ENCODE data around the gene RASL11B.

Gene RASL11B

DNA sequence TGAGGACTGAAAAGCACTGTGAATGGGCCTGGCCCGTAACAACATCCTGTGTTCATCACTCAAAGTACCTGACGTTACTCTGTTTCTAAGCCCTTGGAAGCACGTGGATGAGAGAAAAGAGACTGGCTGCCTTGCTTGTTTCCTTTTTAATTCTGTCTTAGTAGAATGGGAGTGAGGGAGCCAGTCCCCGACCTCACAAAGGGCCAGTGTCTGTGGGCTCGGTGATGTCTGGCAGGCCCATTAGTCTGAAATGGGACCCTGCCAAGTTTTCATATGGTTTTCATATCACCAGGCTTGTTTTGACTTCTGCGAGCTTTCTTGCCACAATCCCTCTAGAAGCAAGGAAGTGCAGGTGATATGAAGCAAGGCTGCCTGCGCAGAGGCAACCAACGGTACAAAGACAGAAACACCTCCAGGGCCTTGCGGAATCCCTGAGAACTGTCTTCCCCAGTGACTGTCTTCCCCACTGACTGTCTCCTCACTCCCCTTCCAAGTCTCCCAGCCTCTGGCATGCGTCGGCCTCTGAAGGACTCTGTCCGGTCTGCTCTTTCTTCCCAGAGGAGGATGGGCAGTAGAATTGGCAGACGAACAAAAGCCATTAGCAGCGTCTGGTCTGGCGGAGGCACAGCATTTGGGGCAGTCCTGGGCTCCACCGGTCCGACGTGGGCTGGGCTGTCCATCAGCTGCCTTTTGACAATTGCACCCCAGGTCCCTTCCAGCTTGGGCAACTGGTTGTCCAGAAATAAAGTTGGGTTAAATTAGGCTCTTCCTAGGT lies 20.2 kb upstream of the RASL11B start:
- TF ChIP-seq CTCF (IDR thresholded peaks at IDR 0.05), result no peak
- H3K27ac ChIP-seq, result no peak overlapping the region
- no peaks in the 10 kb centered on the region for H3K27me3 ChIP-seq
- no peak overlapping the region for H3K4me3 ChIP-seq (ENCODE audit: low read depth in 1 of 2, low read length in 1 of 2)
- H3K9me3 ChIP-seq, result no peaks in the 10 kb centered on the region
- H3K4me1 ChIP-seq (ENCODE audit: control insufficient read depth in 1 of 2, insufficient read depth in 1 of 2, low read depth in 1 of 2, low read length in 1 of 2), result no peaks in the 10 kb centered on the region
- no peaks in the 10 kb centered on the region for H3K36me3 ChIP-seq

DNA sequence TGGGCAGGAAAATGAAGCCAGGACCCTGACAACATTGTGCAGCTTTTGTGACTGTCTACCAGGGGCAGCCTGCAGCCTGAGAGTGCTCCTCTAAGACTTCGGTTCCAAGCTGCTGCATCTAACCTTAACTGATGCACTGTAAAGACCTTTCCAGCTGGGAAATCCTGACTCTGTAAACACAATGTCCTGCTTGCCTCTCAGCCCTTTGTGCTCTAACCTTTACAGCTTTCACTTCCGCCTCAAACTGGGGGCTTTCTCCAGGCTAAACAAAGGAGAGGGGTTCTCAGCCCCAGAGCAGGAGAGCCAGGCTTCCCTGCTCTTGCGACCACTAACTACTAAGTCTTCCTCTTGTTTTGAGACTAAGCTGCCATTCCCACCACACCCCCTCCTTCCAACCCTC lies 19.3 kb upstream of the RASL11B start:
- Histone ChIP-seq H3K36me3 (no peaks in the 10 kb centered on the region), H3K9me3 (no peaks in the 10 kb centered on the region), H3K27me3 (no peaks in the 10 kb centered on the region), H3K4me1 (ENCODE audit: control insufficient read depth in 1 of 2, insufficient read depth in 1 of 2, low read depth in 1 of 2, low read length in 1 of 2) (no peaks in the 10 kb centered on the region), H3K27ac (no peak overlapping the region), H3K4me3 (ENCODE audit: low read depth in 1 of 2, low read length in 1 of 2) (no peak overlapping the region)
- no peak for TF ChIP-seq CTCF (IDR thresholded peaks at IDR 0.05)

GRCh38 chr4:52843351-52843750 lies 18.8 kb upstream of the RASL11B start:
- Histone ChIP-seq H3K27ac (no peak overlapping the region), H3K36me3 (no peaks in the 10 kb centered on the region), H3K27me3 (no peaks in the 10 kb centered on the region), H3K4me1 (ENCODE audit: control insufficient read depth in 1 of 2, insufficient read depth in 1 of 2, low read depth in 1 of 2, low read length in 1 of 2) (no peaks in the 10 kb centered on the region), H3K4me3 (ENCODE audit: low read depth in 1 of 2, low read length in 1 of 2) (no peak overlapping the region), H3K9me3 (no peaks in the 10 kb centered on the region)
- no peak for TF ChIP-seq CTCF (IDR thresholded peaks at IDR 0.05)

- Histone ChIP-seq H3K27me3 (no peaks in the 10 kb centered on the region), H3K27ac (no peak overlapping the region), H3K4me1 (ENCODE audit: control insufficient read depth in 1 of 2, insufficient read depth in 1 of 2, low read depth in 1 of 2, low read length in 1 of 2) (no peaks in the 10 kb centered on the region), H3K4me3 (ENCODE audit: low read depth in 1 of 2, low read length in 1 of 2) (no peak overlapping the region), H3K36me3 (no peaks in the 10 kb centered on the region), H3K9me3 (no peaks in the 10 kb centered on the region)
- TF ChIP-seq CTCF (IDR thresholded peaks at IDR 0.05), result no peak
Observed at GRCh38 chr4:52843958-52844357, 18.2 kb upstream of the RASL11B start.

DNA sequence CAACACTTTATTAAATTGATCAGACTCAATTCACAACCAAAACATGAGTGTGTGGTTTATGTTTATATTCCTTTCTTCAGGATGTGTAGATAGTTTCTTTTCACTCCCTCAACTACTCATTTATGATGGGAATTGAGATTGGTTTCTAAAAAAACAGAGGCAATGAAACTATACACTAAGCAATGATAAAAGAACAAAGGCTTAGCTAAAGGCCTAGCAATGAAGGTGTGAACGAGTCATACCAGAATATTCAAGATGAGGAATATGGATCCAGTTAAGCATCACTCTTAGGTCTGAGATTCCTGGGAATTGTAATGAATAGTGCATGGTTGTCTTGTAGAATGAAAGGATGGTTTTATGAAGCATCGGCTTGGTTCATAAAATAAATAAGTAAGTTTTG lies 17.5 kb upstream of the RASL11B start:
- no peaks in the 10 kb centered on the region for H3K27me3 ChIP-seq
- no peak overlapping the region for H3K4me3 ChIP-seq (ENCODE audit: low read depth in 1 of 2, low read length in 1 of 2)
- no peak overlapping the region for H3K27ac ChIP-seq
- no peaks in the 10 kb centered on the region for H3K36me3 ChIP-seq
- no peaks in the 10 kb centered on the region for H3K9me3 ChIP-seq
- H3K4me1 ChIP-seq (ENCODE audit: control insufficient read depth in 1 of 2, insufficient read depth in 1 of 2, low read depth in 1 of 2, low read length in 1 of 2), result no peaks in the 10 kb centered on the region
- TF ChIP-seq CTCF (IDR thresholded peaks at IDR 0.05), result no peak

Measured in neutrophil (primary cell).